ENCODE results near the gene TSHR. TPM values are rescaled to one million over a fixed set of nuclear protein-coding genes. Genes with fewer than 3 reads are reported as not detected.

Gene TSHR
- total RNA-seq, 1 experiment from 2014 or later, result not detected

DNA sequence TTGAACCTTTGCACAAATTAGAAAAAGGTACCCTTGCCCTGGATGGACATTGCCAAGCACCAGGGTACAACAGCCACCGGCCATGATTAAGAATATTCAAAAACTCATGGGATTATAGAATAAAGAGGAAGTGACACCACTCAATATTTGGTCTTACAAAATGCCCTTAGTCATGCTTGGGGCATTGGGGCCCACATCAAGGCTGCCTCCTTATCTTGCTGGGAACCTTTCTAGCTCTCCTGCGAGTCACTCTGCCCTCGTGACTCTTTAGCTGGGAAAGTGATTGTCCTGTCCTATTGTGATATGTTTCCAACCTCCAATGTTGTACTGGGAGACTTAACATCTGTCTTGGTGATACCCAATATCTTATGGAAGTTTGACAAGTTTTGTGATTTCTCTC is 207.5 kb downstream of the TSHR start:
- no peak for DNase-seq (ENCODE audit: low spot score)
- ChIA-PET POLR2A (no interaction called here), CTCF (interaction anchor here (1.1 to 3.2 kb wide), 5 partner anchors 26 to 309 kb away, joined by 3 to 20 read pairs (median 4); no protein-coding TSS in a partner anchor)
- H3K4me3 Mint-ChIP-seq, result no peak overlapping the region
- no peaks in the 10 kb centered on the region for H3K27me3 Mint-ChIP-seq (ENCODE audit: low read depth)
- H3K36me3 Mint-ChIP-seq, result peaks cover 2% of the 10 kb centered on the region; the same call in 1 of the 2 replicates
- no peak for TF ChIP-seq NFE2L1 (CRISPR knock-in tag; IDR thresholded peaks at IDR 0.05)
- no peak for TF ChIP-seq ZBTB21 (CRISPR knock-in tag; IDR thresholded peaks at IDR 0.05; ENCODE audit: borderline replicate concordance)
- TF ChIP-seq STAT6 (CRISPR knock-in tag; conservative IDR thresholded peaks at IDR 0.05; ENCODE audit: low read depth), result no peak
- TF ChIP-seq ZNF219 (CRISPR knock-in tag; IDR thresholded peaks at IDR 0.05; ENCODE audit: borderline replicate concordance), result no peak
- TF ChIP-seq HMGA2 (CRISPR knock-in tag; IDR thresholded peaks at IDR 0.05), result no peak
- TF ChIP-seq HMGXB4 (CRISPR knock-in tag; IDR thresholded peaks at IDR 0.05), result no peak
- TF ChIP-seq RELA (CRISPR knock-in tag; IDR thresholded peaks at IDR 0.05; ENCODE audit: borderline replicate concordance), result no peak
- no peak for TF ChIP-seq KAT7 (CRISPR knock-in tag; IDR thresholded peaks at IDR 0.05; ENCODE audit: borderline replicate concordance)
- no peak for TF ChIP-seq NFYB (CRISPR knock-in tag; conservative IDR thresholded peaks at IDR 0.05; ENCODE audit: low read depth)
- TF ChIP-seq, protein P1, sequence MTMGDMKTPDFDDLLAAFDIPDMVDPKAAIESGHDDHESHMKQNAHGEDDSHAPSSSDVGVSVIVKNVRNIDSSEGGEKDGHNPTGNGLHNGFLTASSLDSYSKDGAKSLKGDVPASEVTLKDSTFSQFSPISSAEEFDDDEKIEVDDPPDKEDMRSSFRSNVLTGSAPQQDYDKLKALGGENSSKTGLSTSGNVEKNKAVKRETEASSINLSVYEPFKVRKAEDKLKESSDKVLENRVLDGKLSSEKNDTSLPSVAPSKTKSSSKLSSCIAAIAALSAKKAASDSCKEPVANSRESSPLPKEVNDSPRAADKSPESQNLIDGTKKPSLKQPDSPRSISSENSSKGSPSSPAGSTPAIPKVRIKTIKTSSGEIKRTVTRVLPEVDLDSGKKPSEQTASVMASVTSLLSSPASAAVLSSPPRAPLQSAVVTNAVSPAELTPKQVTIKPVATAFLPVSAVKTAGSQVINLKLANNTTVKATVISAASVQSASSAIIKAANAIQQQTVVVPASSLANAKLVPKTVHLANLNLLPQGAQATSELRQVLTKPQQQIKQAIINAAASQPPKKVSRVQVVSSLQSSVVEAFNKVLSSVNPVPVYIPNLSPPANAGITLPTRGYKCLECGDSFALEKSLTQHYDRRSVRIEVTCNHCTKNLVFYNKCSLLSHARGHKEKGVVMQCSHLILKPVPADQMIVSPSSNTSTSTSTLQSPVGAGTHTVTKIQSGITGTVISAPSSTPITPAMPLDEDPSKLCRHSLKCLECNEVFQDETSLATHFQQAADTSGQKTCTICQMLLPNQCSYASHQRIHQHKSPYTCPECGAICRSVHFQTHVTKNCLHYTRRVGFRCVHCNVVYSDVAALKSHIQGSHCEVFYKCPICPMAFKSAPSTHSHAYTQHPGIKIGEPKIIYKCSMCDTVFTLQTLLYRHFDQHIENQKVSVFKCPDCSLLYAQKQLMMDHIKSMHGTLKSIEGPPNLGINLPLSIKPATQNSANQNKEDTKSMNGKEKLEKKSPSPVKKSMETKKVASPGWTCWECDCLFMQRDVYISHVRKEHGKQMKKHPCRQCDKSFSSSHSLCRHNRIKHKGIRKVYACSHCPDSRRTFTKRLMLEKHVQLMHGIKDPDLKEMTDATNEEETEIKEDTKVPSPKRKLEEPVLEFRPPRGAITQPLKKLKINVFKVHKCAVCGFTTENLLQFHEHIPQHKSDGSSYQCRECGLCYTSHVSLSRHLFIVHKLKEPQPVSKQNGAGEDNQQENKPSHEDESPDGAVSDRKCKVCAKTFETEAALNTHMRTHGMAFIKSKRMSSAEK (CRISPR knock-in tag; IDR thresholded peaks at IDR 0.05; ENCODE audit: borderline replicate concordance), result no peak
- no peak for TF ChIP-seq ZNF263 (CRISPR knock-in tag; IDR thresholded peaks at IDR 0.05; ENCODE audit: low read depth)
- no peak for TF ChIP-seq GRHL2 (CRISPR knock-in tag; IDR thresholded peaks at IDR 0.05; ENCODE audit: insufficient replicate concordance, severe bottlenecking)
- TF ChIP-seq, protein P2, sequence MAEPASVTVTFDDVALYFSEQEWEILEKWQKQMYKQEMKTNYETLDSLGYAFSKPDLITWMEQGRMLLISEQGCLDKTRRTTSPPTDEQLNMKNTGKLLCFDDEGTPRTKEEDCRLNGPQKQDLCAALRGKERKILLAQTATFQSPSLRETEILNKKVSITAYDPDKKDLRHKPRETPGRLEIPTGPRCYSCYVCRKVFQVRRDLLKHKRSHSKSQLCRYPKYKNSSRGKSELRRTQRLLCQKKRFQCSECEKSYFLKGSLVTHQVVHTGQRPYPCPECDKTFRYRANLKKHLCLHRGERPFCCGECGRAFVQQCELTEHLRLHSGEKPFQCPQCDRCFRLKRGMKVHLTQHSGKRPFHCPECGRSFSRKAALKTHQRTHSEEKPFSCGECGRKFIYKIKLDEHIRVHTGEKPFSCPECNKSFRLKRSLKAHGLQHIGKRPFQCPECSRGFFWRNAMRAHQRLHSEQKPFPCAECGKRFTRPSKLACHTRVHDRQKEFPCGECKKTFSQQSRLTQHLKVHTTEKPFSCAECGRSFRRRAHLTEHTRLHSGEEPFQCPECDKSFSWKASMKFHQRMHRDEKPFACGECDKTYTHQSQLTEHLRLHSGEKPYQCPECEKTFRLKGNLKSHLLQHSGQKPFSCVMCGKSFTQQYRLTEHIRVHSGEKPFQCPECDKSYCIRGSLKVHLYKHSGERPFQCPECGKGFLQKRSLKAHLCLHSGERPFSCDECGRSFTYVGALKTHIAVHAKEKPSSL (CRISPR knock-in tag; conservative IDR thresholded peaks at IDR 0.05), result no peak
- no peak for TF ChIP-seq FOXP4 (CRISPR knock-in tag; IDR thresholded peaks at IDR 0.05)
- TF ChIP-seq, protein P3, sequence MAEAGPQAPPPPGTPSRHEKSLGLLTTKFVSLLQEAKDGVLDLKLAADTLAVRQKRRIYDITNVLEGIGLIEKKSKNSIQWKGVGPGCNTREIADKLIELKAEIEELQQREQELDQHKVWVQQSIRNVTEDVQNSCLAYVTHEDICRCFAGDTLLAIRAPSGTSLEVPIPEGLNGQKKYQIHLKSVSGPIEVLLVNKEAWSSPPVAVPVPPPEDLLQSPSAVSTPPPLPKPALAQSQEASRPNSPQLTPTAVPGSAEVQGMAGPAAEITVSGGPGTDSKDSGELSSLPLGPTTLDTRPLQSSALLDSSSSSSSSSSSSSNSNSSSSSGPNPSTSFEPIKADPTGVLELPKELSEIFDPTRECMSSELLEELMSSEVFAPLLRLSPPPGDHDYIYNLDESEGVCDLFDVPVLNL (CRISPR knock-in tag; IDR thresholded peaks at IDR 0.05; ENCODE audit: borderline replicate concordance, low read depth), result no peak
- TF ChIP-seq ETV6 (CRISPR knock-in tag; IDR thresholded peaks at IDR 0.05), result no peak
- no peak for TF ChIP-seq ZBTB43 (CRISPR knock-in tag; IDR thresholded peaks at IDR 0.05)
- no peak overlapping the region for H3K27ac Mint-ChIP-seq
- H3K4me1 Mint-ChIP-seq, result peaks cover 3% of the 10 kb centered on the region; the same call in 1 of the 2 replicates
- peaks cover 4% of the 10 kb centered on the region for H3K9me3 Mint-ChIP-seq
- no peak for ATAC-seq
